Fibroblast of lung (primary cell): ENCODE data around the gene FAM193B. TPM values are rescaled to one million over a fixed set of nuclear protein-coding genes. Genes with fewer than 3 reads are reported as not detected.
"Not testable (repeated sequence)": the region's sequence is repeated elsewhere in the genome, so short reads cannot be mapped to it uniquely, and the experiment has no call there.

Experiments
- DNase-seq, 2 donors: peaks; one replicate each; pipeline versions ENCODE4 v3.0.0 to v3.0.0-alpha.2; 2010; ENCODE audit warnings: low read depth in 2 of 2
- H2AFZ ChIP-seq: 2 replicates; pipeline ENCODE4 v1.5.1; 2012; ENCODE audit warnings: low read length, control low read depth, inconsistent platforms
- H3K27ac ChIP-seq: 2 replicates; pipeline ENCODE4 v1.5.1; 2011; ENCODE audit warnings: low read length, control low read depth; ENCODE audit not compliant: insufficient read depth
- H3K27me3 ChIP-seq: 2 replicates; pipeline ENCODE4 v1.5.1; 2011; ENCODE audit warnings: mild to moderate bottlenecking, low read length; ENCODE audit not compliant: control insufficient read depth, insufficient read depth
- H3K36me3 ChIP-seq: 2 replicates; pipeline ENCODE4 v1.5.1; 2011; ENCODE audit warnings: low read length; ENCODE audit not compliant: control insufficient read depth, insufficient read depth
- H3K4me1 ChIP-seq: 2 replicates; pipeline ENCODE4 v1.5.1; 2011; ENCODE audit warnings: low read length; ENCODE audit not compliant: control insufficient read depth, insufficient read depth; ENCODE audit errors: extremely low read depth
- H3K4me2 ChIP-seq: 2 replicates; pipeline ENCODE4 v1.5.1; 2011; ENCODE audit warnings: low read length, control low read depth; ENCODE audit not compliant: insufficient read depth; ENCODE audit errors: extremely low read depth
- H3K4me3 ChIP-seq, 4 experiments: fragments of 200-600 bp in 1 of 4; sonication (generic) in 1 of 4; replicated peaks in 1 of 4; 2 replicates each; pipeline ENCODE4 v1.5.1; 2011 to 2016; ENCODE audit warnings: low read length in 4 of 4, low read depth in 3 of 4, mild to moderate bottlenecking in 3 of 4, control low read depth in 2 of 4, inconsistent platforms in 1 of 4, mixed read lengths in 1 of 4; ENCODE audit not compliant: insufficient read depth in 1 of 4; ENCODE audit errors: control extremely low read depth in 1 of 4
- H3K79me2 ChIP-seq: 2 replicates; pipeline ENCODE4 v1.5.1; 2012; ENCODE audit warnings: mild to moderate bottlenecking, low read length, inconsistent platforms; ENCODE audit not compliant: control insufficient read depth, insufficient read depth
- H3K9ac ChIP-seq: 2 replicates; pipeline ENCODE4 v1.5.1; 2011; ENCODE audit warnings: mild to moderate bottlenecking, low read length, control low read depth; ENCODE audit not compliant: insufficient read depth
- H3K9me3 ChIP-seq: 2 replicates; pipeline ENCODE4 v1.5.1; 2012; ENCODE audit warnings: low read depth, low read length; ENCODE audit not compliant: control insufficient read depth, insufficient read depth
- H4K20me1 ChIP-seq: 2 replicates; pipeline ENCODE4 v1.5.1; 2011; ENCODE audit warnings: low read length; ENCODE audit not compliant: control insufficient read depth, insufficient read depth; ENCODE audit errors: extremely low read depth
- CTCF ChIP-seq, 2 donors: IDR thresholded peaks in 1 of 2; conservative IDR thresholded peaks in 1 of 2; 1 replicate in 1 of 2; 2 replicates in 1 of 2; pipeline ENCODE4 v1.5.1; 2011 to 2012; ENCODE audit warnings: low read length in 2 of 2, control low read depth in 1 of 2, inconsistent platforms in 1 of 2, low read depth in 1 of 2, mild to moderate bottlenecking in 1 of 2
- EZH2 ChIP-seq: IDR thresholded peaks from 2 replicates; pipeline ENCODE4 v1.5.1; 2012; ENCODE audit warnings: low read length, control low read depth, mild to moderate bottlenecking; ENCODE audit errors: missing control alignments
- polyA plus RNA-seq, 2 donors: library from polyadenylated mRNA; depleted of rRNA in 1 of 2; stranded (reverse) in 1 of 2; unstranded in 1 of 2; fragments of >200 nt; gene quantifications; 2 replicates each; pipeline ENCODE4 v1.2.1, GENCODE V29; 2011 to 2012; ENCODE audit warnings: missing spikeins in 1 of 2
- total RNA-seq: library from RNA; depleted of rRNA; stranded (reverse); fragments of >200 nt; gene quantifications from 2 replicates; pipeline ENCODE4 v1.2.1, GENCODE V29; 2014

Gene FAM193B
- total and polyA plus RNA-seq, 2 donors (not counting 1 experiment from before 2014, with no cell fraction given), result 27.9 to 28.4 TPM

- H3K4me3 ChIP-seq, result no peak overlapping the region
- H3K9ac ChIP-seq, result no peak overlapping the region
- no peak overlapping the region for H2AFZ ChIP-seq
- no peaks in the 10 kb centered on the region for H3K79me2 ChIP-seq
- no peaks in the 10 kb centered on the region for H3K36me3 ChIP-seq
- H3K27ac ChIP-seq, result no peak overlapping the region
- H3K4me2 ChIP-seq, result no peak overlapping the region
- no peaks in the 10 kb centered on the region for H3K27me3 ChIP-seq
- TF ChIP-seq EZH2 (no peak), CTCF (conservative IDR thresholded peaks at IDR 0.05 in 1 of 2, IDR thresholded peaks at IDR 0.05 in 1 of 2; ENCODE audit: low read depth in 1 of 2, low read length in 2 of 2) (no peak)
- no peaks in the 10 kb centered on the region for H3K9me3 ChIP-seq
- no peak for DNase-seq
- H3K4me1 ChIP-seq, result no peaks in the 10 kb centered on the region
- no peaks in the 10 kb centered on the region for H4K20me1 ChIP-seq
Observed at GRCh38 chr5:177565046-177565445, 10.7 kb upstream of the FAM193B start.

GRCh38 chr5:177559446-177559941, 5.1 kb upstream of the FAM193B start:
- not testable (repeated sequence) for H3K36me3 ChIP-seq, H2AFZ ChIP-seq, DNase-seq, H3K4me2 ChIP-seq, H3K4me3 ChIP-seq, H3K79me2 ChIP-seq, H3K27ac ChIP-seq, H3K9ac ChIP-seq, H3K4me1 ChIP-seq, H3K27me3 ChIP-seq, H4K20me1 ChIP-seq, H3K9me3 ChIP-seq

GRCh38 chr5:177557796-177558195, 3.4 kb upstream of the FAM193B start:
- peaks cover 13% of the 10 kb centered on the region for H3K79me2 ChIP-seq
- H3K4me2 ChIP-seq, result no peak overlapping the region
- H3K4me3 ChIP-seq, result no peak overlapping the region
- H3K27me3 ChIP-seq, result no peaks in the 10 kb centered on the region
- no peaks in the 10 kb centered on the region for H3K9me3 ChIP-seq
- H2AFZ ChIP-seq, result no peak overlapping the region
- no peak for DNase-seq
- H3K9ac ChIP-seq, result no peak overlapping the region
- no peak overlapping the region for H3K27ac ChIP-seq
- H3K36me3 ChIP-seq, result no peaks in the 10 kb centered on the region
- H3K4me1 ChIP-seq, result no peaks in the 10 kb centered on the region
- TF ChIP-seq EZH2, result no peak
- no peak for TF ChIP-seq CTCF (conservative IDR thresholded peaks at IDR 0.05 in 1 of 2, IDR thresholded peaks at IDR 0.05 in 1 of 2; ENCODE audit: low read depth in 1 of 2, low read length in 2 of 2)
- H4K20me1 ChIP-seq, result no peaks in the 10 kb centered on the region
